Spleen (tissue), 11 donors: Measurements from ENCODE around the gene GRIN2D. TPM values are rescaled to one million over a fixed set of nuclear protein-coding genes. Genes with fewer than 3 reads are reported as not detected.

ENCODE experiments used
- DNase-seq: peaks from one replicate; pipeline ENCODE4 v3.0.0-alpha.2; 2020
- H3K27ac ChIP-seq, 8 donors: fragments of 200-600 bp; sonication (generic) in 7 of 8; 1 replicate in 4 of 8; 2 replicates in 4 of 8; pipeline versions ENCODE4 v1.5.0 to v1.8.0; 2016 to 2021; ENCODE audit warnings: inconsistent platforms in 4 of 8, mild to moderate bottlenecking in 4 of 8, moderate library complexity in 1 of 8
- H3K27me3 ChIP-seq, 7 donors: fragments of 200-600 bp; sonication (generic) in 6 of 7; replicated peaks in 1 of 7; 1 replicate in 4 of 7; 2 replicates in 3 of 7; pipeline versions ENCODE4 v1.5.0 to v1.8.0; 2016 to 2021; ENCODE audit warnings: inconsistent platforms in 3 of 7, mild to moderate bottlenecking in 1 of 7
- H3K36me3 ChIP-seq, 6 donors: fragments of 200-600 bp; sonication (generic) in 5 of 6; 1 replicate in 4 of 6; 2 replicates in 2 of 6; pipeline versions ENCODE4 v1.5.0 to v1.8.0; 2016 to 2021; ENCODE audit warnings: inconsistent platforms in 2 of 6
- H3K4me1 ChIP-seq, 6 donors: fragments of 200-600 bp; sonication (generic) in 5 of 6; 1 replicate in 3 of 6; 2 replicates in 3 of 6; pipeline versions ENCODE4 v1.5.0 to v1.8.0; 2016 to 2021; ENCODE audit warnings: inconsistent platforms in 3 of 6
- H3K4me3 ChIP-seq, 8 donors: fragments of 200-600 bp; sonication (generic) in 7 of 8; 1 replicate in 4 of 8; 2 replicates in 4 of 8; pipeline versions ENCODE4 v1.5.0 to v1.8.0; 2016 to 2021; ENCODE audit warnings: inconsistent platforms in 4 of 8, mild to moderate bottlenecking in 4 of 8, moderate library complexity in 2 of 8
- H3K9me3 ChIP-seq, 8 donors: fragments of 200-600 bp; sonication (generic) in 7 of 8; 1 replicate in 4 of 8; 2 replicates in 4 of 8; pipeline versions ENCODE4 v1.5.0 to v1.8.0; 2016 to 2021; ENCODE audit warnings: inconsistent platforms in 4 of 8
- CTCF ChIP-seq, 11 experiments: fragments of 200-600 bp in 7 of 11; fragments of 450-650 bp in 4 of 11; sonication (generic) in 4 of 11; IDR thresholded peaks in 8 of 11; conservative IDR thresholded peaks in 3 of 11; 1 replicate in 7 of 11; 2 replicates in 4 of 11; pipeline versions ENCODE4 v1.4.0 to v1.8.0; 2016 to 2021; ENCODE audit warnings: antibody characterized with exemption in 11 of 11, inconsistent platforms in 4 of 11, mild to moderate bottlenecking in 1 of 11
- POLR2A ChIP-seq, 3 donors: fragments of 450-650 bp; IDR thresholded peaks; one replicate each; pipeline ENCODE4 v1.5.1; 2017; ENCODE audit warnings: antibody characterized with exemption in 3 of 3, mild to moderate bottlenecking in 1 of 3
- POLR2AphosphoS5 ChIP-seq, 3 donors: sonication (generic); formaldehyde crosslinking; IDR thresholded peaks; one replicate each; pipeline ENCODE4 v1.5.1; 2017; ENCODE audit warnings: antibody characterized with exemption in 3 of 3
- WGBS, 5 donors: extraction: QIAGEN DNeasy Blood & Tissue Kit in 3 of 5; methylation state at CpG; one replicate each; pipeline versions ENCODE4 v1.1.5 to v1.1.7; 2013 to 2018; 5-methylcytosine and 5-hydroxymethylcytosine counted together
- intact Hi-C: fragments of 100-400 bp; cut with DNase I; formaldehyde crosslinking; loops from one replicate; pipeline ENCODE4 v1.15.0; 2023; ENCODE audit warnings: low total_unique reads
- polyA plus RNA-seq, 3 donors: library from polyadenylated mRNA; stranded (reverse); fragments of 200-250 nt; gene quantifications; one replicate each; pipeline ENCODE4 v1.2.1, GENCODE V29; 2013
- total RNA-seq, 7 donors: library from RNA; depleted of rRNA in 3 of 7; stranded (reverse); fragments of >200 nt in 3 of 7; fragmentation: NEBNext Ultra II Directional in 4 of 7; extraction: Animal tissue kit (Norgen Biotek cat#: 25700) in 4 of 7; gene quantifications; one replicate each; pipeline versions ENCODE4 v1.1.0 to v1.2.1, GENCODE V29; 2016 to 2021
- donor health status: healthy with polysubstance abuse.
- donor health status: DM: no; HTN: no; CAD: no; lungs with moderate emphysema.
- donor health status: DM: no; HTN: no; CAD: no.
- donor health status: Bipolar disorder and iron deficiency.
- donor health status: healthy.
- donor health status: DM: no; HTN: no; CAD: no.
- donor health status: DM: yes; HTN: yes; CAD: no.

GRIN2D gene
- total and polyA plus RNA-seq, 10 donors, result 0.07 to 1.2 (median 0.50) TPM

GRCh38 chr19:48424694-48425219, 31.3 kb downstream of the GRIN2D start:
- H3K4me1 ChIP-seq, result peaks cover 0 to 10% (median 9%) of the 10 kb centered on the region in 6 donors
- no peak for DNase-seq
- intact Hi-C loops, result no loop called here
- H3K9me3 ChIP-seq, result no peaks in the 10 kb centered on the region
- no peaks in the 10 kb centered on the region for H3K27me3 ChIP-seq
- peak in 1 of 3 donors; percentile 6 for TF ChIP-seq POLR2AphosphoS5 (IDR thresholded peaks at IDR 0.05)
- no peak for TF ChIP-seq CTCF (IDR thresholded peaks at IDR 0.05 in 8 of 11, conservative IDR thresholded peaks at IDR 0.05 in 3 of 11)
- no peaks in the 10 kb centered on the region for H3K36me3 ChIP-seq
- H3K4me3 ChIP-seq, result peak overlapping the region in 1 of 8 donors; percentile 17
- 7 to 12% (median 8%) methylated on average over 8 of the region's 8 CpGs for WGBS, 5 donors
- H3K27ac ChIP-seq, result peak overlapping the region in 4 of 8 donors; percentile 12 to 54 (median 22)

DNA sequence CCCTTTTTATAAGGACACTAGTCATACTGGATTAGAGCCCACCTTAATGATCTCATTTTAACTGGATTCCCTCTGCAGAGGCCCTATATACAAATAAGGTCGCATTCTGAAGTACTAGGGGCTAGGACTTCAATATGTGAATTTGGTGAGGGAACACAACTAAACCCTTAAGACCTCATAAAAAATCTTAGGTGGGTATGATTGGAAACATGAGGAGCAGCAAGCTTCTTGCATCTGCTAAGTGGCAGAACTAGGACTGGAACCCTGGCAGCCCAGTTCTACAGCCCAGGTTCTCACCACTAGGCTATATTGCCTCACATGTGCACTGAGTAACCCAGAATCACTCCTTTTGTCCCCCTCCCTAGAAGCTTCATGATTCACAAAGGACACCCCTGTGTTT, 35.2 kb downstream of the GRIN2D start:
- WGBS, 5 donors, result 80 to 100% (median 94%) methylated on average over 1 of the region's 1 CpG
- H3K27me3 ChIP-seq, result no peaks in the 10 kb centered on the region
- peaks cover 0 to 10% (median 9%) of the 10 kb centered on the region in 6 donors for H3K4me1 ChIP-seq
- H3K9me3 ChIP-seq, result no peaks in the 10 kb centered on the region
- intact Hi-C loops, result no loop called here
- no peak overlapping the region for H3K4me3 ChIP-seq
- DNase-seq, result no peak
- no peak overlapping the region for H3K27ac ChIP-seq
- H3K36me3 ChIP-seq, result no peaks in the 10 kb centered on the region
- TF ChIP-seq POLR2A (IDR thresholded peaks at IDR 0.05) (no peak), POLR2AphosphoS5 (IDR thresholded peaks at IDR 0.05) (no peak), CTCF (IDR thresholded peaks at IDR 0.05 in 8 of 11, conservative IDR thresholded peaks at IDR 0.05 in 3 of 11) (no peak)

DNA sequence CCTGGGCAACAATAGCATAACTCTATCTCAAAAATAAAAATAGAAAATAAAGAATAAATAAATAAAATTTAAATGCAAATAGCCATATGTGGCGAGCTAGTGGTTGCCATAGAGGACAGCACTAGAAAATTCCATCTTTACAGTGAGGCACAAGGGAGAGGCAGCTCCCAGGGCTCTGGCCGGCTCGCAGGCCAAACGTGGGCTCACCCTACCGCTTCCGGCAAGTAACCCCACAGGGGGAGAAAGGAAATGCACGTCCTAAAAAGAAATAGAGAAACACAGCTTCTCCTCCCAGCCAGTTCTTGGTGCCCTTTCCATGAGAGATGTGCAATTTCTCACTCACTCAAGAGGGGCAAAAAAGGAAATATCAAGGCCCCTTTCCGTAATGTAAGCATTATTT, 39.9 kb downstream of the GRIN2D start:
- Histone ChIP-seq H3K27me3 (peaks cover 0 to 39% (median 4%) of the 10 kb centered on the region in 7 donors), H3K4me1 (no peaks in the 10 kb centered on the region), H3K36me3 (no peaks in the 10 kb centered on the region), H3K9me3 (no peaks in the 10 kb centered on the region), H3K4me3 (no peak overlapping the region), H3K27ac (no peak overlapping the region)
- TF ChIP-seq POLR2AphosphoS5 (IDR thresholded peaks at IDR 0.05), result no peak
- TF ChIP-seq POLR2A (IDR thresholded peaks at IDR 0.05), result no peak
- no peak for TF ChIP-seq CTCF (IDR thresholded peaks at IDR 0.05 in 8 of 11, conservative IDR thresholded peaks at IDR 0.05 in 3 of 11)
- intact Hi-C loops, result no loop called here
- 61 to 83% (median 67%) methylated on average over 8 of the region's 8 CpGs for WGBS, 5 donors
- DNase-seq, result no peak

DNA sequence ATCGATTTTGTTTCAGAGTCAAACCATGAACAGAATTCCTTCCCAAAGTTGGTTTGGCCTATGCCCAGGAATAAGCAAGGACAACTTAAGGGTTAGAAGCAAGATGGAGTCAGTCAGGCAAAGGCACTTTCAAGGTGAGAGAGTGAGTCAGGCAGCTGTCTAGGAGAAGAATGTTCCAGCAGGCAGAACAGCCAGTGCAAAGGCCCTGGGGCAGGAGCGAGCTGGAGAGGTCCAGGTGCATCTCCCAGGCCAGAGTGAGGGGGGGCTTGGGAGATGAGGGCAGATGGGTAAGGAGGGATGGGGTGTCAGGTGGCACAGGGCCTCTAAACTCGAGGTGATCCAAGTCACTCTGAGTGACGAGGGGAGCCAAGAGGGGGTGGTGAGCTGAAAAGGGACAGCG, 43.1 kb downstream of the GRIN2D start:
- intact Hi-C loops, result no loop called here
- Histone ChIP-seq H3K4me1 (no peaks in the 10 kb centered on the region), H3K27me3 (peaks cover 0 to 71% (median 10%) of the 10 kb centered on the region in 7 donors), H3K9me3 (no peaks in the 10 kb centered on the region), H3K4me3 (no peak overlapping the region), H3K27ac (no peak overlapping the region), H3K36me3 (peaks cover 0 to under 1% (median 0%) of the 10 kb centered on the region in 6 donors)
- WGBS, 5 donors, result 79 to 89% (median 82%) methylated on average over 5 of the region's 5 CpGs
- TF ChIP-seq CTCF (IDR thresholded peaks at IDR 0.05 in 8 of 11, conservative IDR thresholded peaks at IDR 0.05 in 3 of 11), result no peak
- no peak for TF ChIP-seq POLR2AphosphoS5 (IDR thresholded peaks at IDR 0.05)
- no peak for TF ChIP-seq POLR2A (IDR thresholded peaks at IDR 0.05)
- DNase-seq, result no peak
